ENCODE measurements around the gene RNF208.

DNA sequence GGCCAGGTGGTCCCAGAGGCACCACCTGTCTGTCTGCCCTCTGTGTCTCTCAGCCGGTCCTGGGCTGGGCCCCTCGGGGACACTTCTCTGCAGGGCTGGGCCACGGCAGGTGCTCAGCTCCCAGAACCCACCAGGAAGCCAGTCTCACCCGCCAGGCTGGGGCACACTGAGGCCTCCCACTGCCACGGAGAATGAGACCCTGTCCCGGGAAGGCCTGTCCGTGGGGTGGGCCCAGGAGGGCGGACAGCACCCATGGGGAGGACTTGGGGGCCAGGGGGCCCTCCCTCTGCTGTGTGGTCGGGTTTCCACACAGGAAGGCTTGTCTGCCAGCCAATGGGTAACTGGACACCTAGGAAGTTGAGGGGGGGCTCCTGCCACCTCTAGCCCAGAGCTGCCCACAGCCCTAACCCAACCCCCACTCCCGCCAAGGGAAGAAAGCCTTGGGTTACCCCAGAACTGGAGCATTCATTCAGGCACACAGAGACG is 14.9 kb upstream of the RNF208 start:
- no peak for TF ChIP-seq CTCF (IDR thresholded peaks at IDR 0.05)
- TF ChIP-seq ZFX (IDR thresholded peaks at IDR 0.05; ENCODE audit: borderline replicate concordance), result no peak

Data from 22Rv1 (cell line).